ENCODE data around the gene DNAH8.
A peak's percentile ranks its signal among the peaks of the same experiment; 100 is the strongest.

The DNAH8 gene

GRCh38 chr6:38976801-38977500, 261.8 kb downstream of the DNAH8 start:
- no peak for DNase-seq

- no peak for DNase-seq
Observed at GRCh38 chr6:38978139-38978704, 263.1 kb downstream of the DNAH8 start.

GRCh38 chr6:38982470-38982869, 267.4 kb downstream of the DNAH8 start:
- no peak for DNase-seq

GRCh38 chr6:38984723-38985122, 269.6 kb downstream of the DNAH8 start:
- no peak for DNase-seq

GRCh38 chr6:38985839-38986238, 270.7 kb downstream of the DNAH8 start:
- DNase-seq: no peak

- DNase-seq: no peak
Observed at GRCh38 chr6:38987503-38987902, 272.4 kb downstream of the DNAH8 start.

GRCh38 chr6:38988736-38989449, 273.8 kb downstream of the DNAH8 start:
- DNase-seq: no peak

- DNase-seq: no peak
Observed at GRCh38 chr6:38990475-38990874, 275.4 kb downstream of the DNAH8 start.

GRCh38 chr6:38996676-38997075, 281.6 kb downstream of the DNAH8 start:
- DNase-seq: no peak

- peak; percentile 75 for DNase-seq
Observed at GRCh38 chr6:38997128-38997761, 282.1 kb downstream of the DNAH8 start.

- peak; percentile 42 for DNase-seq
Observed at GRCh38 chr6:39003072-39003471, 288.0 kb downstream of the DNAH8 start.

GRCh38 chr6:39003492-39003891, 288.4 kb downstream of the DNAH8 start:
- no peak for DNase-seq

- no peak for DNase-seq
Observed at GRCh38 chr6:39004801-39005200, 289.7 kb downstream of the DNAH8 start.

GRCh38 chr6:39005774-39006173, 290.7 kb downstream of the DNAH8 start:
- no peak for DNase-seq

GRCh38 chr6:39007575-39007974, 292.5 kb downstream of the DNAH8 start:
- DNase-seq: peak; percentile 76

- no peak for DNase-seq
Observed at GRCh38 chr6:39008737-39009136, 293.6 kb downstream of the DNAH8 start.

GRCh38 chr6:39009476-39009875, 294.4 kb downstream of the DNAH8 start:
- DNase-seq: no peak

GRCh38 chr6:39016839-39017546, 301.9 kb downstream of the DNAH8 start:
- no peak for DNase-seq

- no peak for DNase-seq
Observed at GRCh38 chr6:39017547-39017880, 302.4 kb downstream of the DNAH8 start.

GRCh38 chr6:39018103-39018502, 303.0 kb downstream of the DNAH8 start:
- DNase-seq: no peak

GRCh38 chr6:39020136-39020535, 305.0 kb downstream of the DNAH8 start:
- DNase-seq: no peak

GRCh38 chr6:39021041-39021440, 305.9 kb downstream of the DNAH8 start:
- no peak for DNase-seq

GRCh38 chr6:39021779-39022178, 306.7 kb downstream of the DNAH8 start:
- DNase-seq: no peak
